ENCODE results near the gene PDLIM5. TPM values are rescaled to one million over a fixed set of nuclear protein-coding genes. Genes with fewer than 3 reads are reported as not detected.

PDLIM5 gene
- total RNA-seq, 1 experiment from 2014 or later = 58.0 TPM

GRCh38 chr4:94567811-94568210 lies 116.1 kb downstream of the PDLIM5 start:
- Histone ChIP-seq H3K9me3 (ENCODE audit: control insufficient read depth, low read depth, low read length) (no peaks in the 10 kb centered on the region), H3K14ac (ENCODE audit: insufficient read depth, low read length) (no peak overlapping the region), H3K27ac (ENCODE audit: insufficient read length, low read depth, low read length) (no peak overlapping the region), H3K18ac (ENCODE audit: insufficient read length, low read depth, low read length) (no peak overlapping the region), H4K8ac (replicated peaks; ENCODE audit: insufficient read length, low read depth, low read length) (no peak overlapping the region), H2BK120ac (ENCODE audit: low read depth, low read length, poor library complexity, severe bottlenecking) (no peak overlapping the region), H3K23ac (ENCODE audit: insufficient read length, low read depth, low read length) (no peak overlapping the region), H4K91ac (ENCODE audit: insufficient read length, low read depth, low read length) (no peak overlapping the region), H3K23me2 (ENCODE audit: insufficient read length, low read depth, low read length, poor library complexity, severe bottlenecking) (no peaks in the 10 kb centered on the region), H3K4ac (ENCODE audit: low read depth, low read length) (no peak overlapping the region), H2BK12ac (ENCODE audit: insufficient read length, low read depth, low read length) (no peak overlapping the region), H3K79me1 (ENCODE audit: insufficient read depth, low read depth, low read length, poor library complexity, severe bottlenecking) (no peaks in the 10 kb centered on the region), H3T11ph (ENCODE audit: low read length) (no peak overlapping the region), H3K56ac (ENCODE audit: insufficient read length, low read depth, low read length) (no peak overlapping the region), H2AK5ac (ENCODE audit: insufficient read length, low read length) (no peak overlapping the region), H3K27me3 (ENCODE audit: insufficient read depth, low read length) (no peaks in the 10 kb centered on the region), H2AFZ (ENCODE audit: low read length) (no peak overlapping the region), H2BK15ac (ENCODE audit: low read depth, low read length) (no peak overlapping the region), H3K9ac (ENCODE audit: extremely low read depth, insufficient read length, low read length) (no peak overlapping the region), H2BK20ac (ENCODE audit: low read depth, low read length, poor library complexity, severe bottlenecking) (no peak overlapping the region), H2BK5ac (ENCODE audit: insufficient read length, low read length) (no peak overlapping the region), H3K4me1 (ENCODE audit: insufficient read depth, low read length) (no peaks in the 10 kb centered on the region), H3K79me2 (ENCODE audit: insufficient read depth, low read length) (no peaks in the 10 kb centered on the region), H4K20me1 (ENCODE audit: control insufficient read depth, insufficient read depth, insufficient read length) (no peaks in the 10 kb centered on the region), H3K4me2 (ENCODE audit: insufficient read depth, insufficient read length, low read length) (no peak overlapping the region), H4K5ac (ENCODE audit: insufficient read length, low read depth, low read length) (no peak overlapping the region)
- Mint-ChIP-seq H3K36me3 (ENCODE audit: insufficient read depth in 1 of 3, low read depth in 3 of 3) (no peaks in the 10 kb centered on the region), H3K9me3 (no peaks in the 10 kb centered on the region), H3K27ac (no peak overlapping the region), H3K4me1 (peaks cover 0 to 10% of the 10 kb centered on the region in 2 experiments; a peak in 2 of 4 replicates), H3K27me3 (ENCODE audit: low read depth) (no peaks in the 10 kb centered on the region), H3K4me3 (no peak overlapping the region)
- no peak for DNase-seq
- WGBS (ENCODE audit: extremely low coverage, insufficient read length, low lambda C conversion rate) = no CpG with 5 or more reads among the region's 5 CpGs
- TF ChIP-seq CTCF (conservative IDR thresholded peaks at IDR 0.05) = no peak

Data from H9 (cell line).